HG03045 (cell line): ENCODE data around the gene ARHGAP4.

Experiments
- ATAC-seq: cut with Tn5 transposase; IDR thresholded peaks from one replicate; pipeline ENCODE4 v1.9.1; 2021; ENCODE audit warnings: mild to moderate bottlenecking, moderate library complexity; ENCODE audit not compliant: unreplicated experiment

The ARHGAP4 gene

GRCh38 chrX:153947009-153947769 lies 21.1 kb upstream of the ARHGAP4 start:
- ATAC-seq = peak; percentile 57

- no peak for ATAC-seq
Observed at GRCh38 chrX:153945956-153946943, 20.2 kb upstream of the ARHGAP4 start.

GRCh38 chrX:153944800-153945150 lies 18.7 kb upstream of the ARHGAP4 start:
- ATAC-seq = no peak

- no peak for ATAC-seq
Observed at GRCh38 chrX:153944140-153944799, 18.2 kb upstream of the ARHGAP4 start, which contains the start of gene RENBP. Gene RENBP (minus strand): TSS chrX:153944643. CDS start chrX:153944610, 33 bp downstream.

GRCh38 chrX:153941336-153942252 lies 15.5 kb upstream of the ARHGAP4 start:
- no peak for ATAC-seq

GRCh38 chrX:153939573-153939972 lies 13.5 kb upstream of the ARHGAP4 start:
- ATAC-seq = no peak

GRCh38 chrX:153938226-153938786 lies 12.2 kb upstream of the ARHGAP4 start:
- ATAC-seq = no peak

- no peak for ATAC-seq
Observed at GRCh38 chrX:153937056-153937455, 11.0 kb upstream of the ARHGAP4 start.

- ATAC-seq = peak; percentile 13
Observed at GRCh38 chrX:153935326-153935851, 9.3 kb upstream of the ARHGAP4 start.

GRCh38 chrX:153934762-153935325 lies 8.8 kb upstream of the ARHGAP4 start, which contains the start of gene NAA10:
Gene NAA10 (minus strand): TSS chrX:153935037. CDS start chrX:153934904, 133 bp downstream.
- peak; percentile 88 for ATAC-seq

- peak; percentile 9 for ATAC-seq
Observed at GRCh38 chrX:153934148-153934761, 8.2 kb upstream of the ARHGAP4 start.

- ATAC-seq = no peak
Observed at GRCh38 chrX:153933748-153934147, 7.7 kb upstream of the ARHGAP4 start.

- no peak for ATAC-seq
Observed at GRCh38 chrX:153932220-153932915, 6.3 kb upstream of the ARHGAP4 start.

- ATAC-seq = no peak
Observed at GRCh38 chrX:153931748-153932147, 5.7 kb upstream of the ARHGAP4 start.

- ATAC-seq = no peak
Observed at GRCh38 chrX:153931151-153931550, 5.1 kb upstream of the ARHGAP4 start.

GRCh38 chrX:153930011-153930910 lies 4.2 kb upstream of the ARHGAP4 start:
- ATAC-seq = no peak

GRCh38 chrX:153929576-153929975 lies 3.5 kb upstream of the ARHGAP4 start:
- no peak for ATAC-seq
